Measurements from ENCODE around the gene XCR1.
"Not testable (repeated sequence)": the region's sequence is repeated elsewhere in the genome, so short reads cannot be mapped to it uniquely, and the experiment has no call there.

Gene XCR1

DNA sequence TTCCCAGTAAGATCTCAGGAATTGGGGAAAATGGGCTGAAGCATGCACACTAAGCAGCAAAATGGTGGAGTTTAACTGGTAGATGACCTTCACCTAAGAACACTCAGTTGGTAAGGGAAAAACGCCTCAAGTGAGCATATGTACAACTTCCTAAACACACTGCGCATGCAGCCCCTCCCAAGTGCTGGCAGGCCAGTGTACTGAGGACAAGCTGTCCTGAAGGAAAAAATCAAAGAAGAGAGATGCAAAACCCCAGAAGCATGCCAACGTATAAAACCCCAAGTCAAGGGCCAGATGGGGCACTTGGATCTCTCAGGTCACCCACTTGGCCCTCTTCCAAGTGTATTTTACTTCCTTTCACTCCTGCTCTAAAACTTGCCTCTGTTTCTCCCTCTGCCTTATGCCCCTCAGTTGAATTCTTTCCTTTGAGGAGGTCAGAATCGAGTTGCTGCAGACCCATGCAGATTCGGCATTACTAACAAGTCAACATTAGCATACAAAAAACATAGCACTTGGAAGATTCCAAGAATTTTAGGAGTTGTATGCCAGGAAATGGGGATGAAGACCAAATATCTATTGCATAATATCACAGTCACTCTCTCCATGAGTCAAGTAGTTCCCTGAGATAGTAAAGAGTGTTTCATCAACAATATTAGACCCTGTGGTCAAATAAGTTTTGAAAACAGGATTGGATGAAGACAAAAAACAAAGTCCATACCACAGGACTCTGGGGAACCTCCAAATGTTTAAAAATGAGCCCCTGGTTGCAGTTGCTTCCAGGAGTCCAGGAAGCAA is 20.8 kb downstream of the XCR1 start:
- peak; percentile 76 to 83 for DNase-seq (ENCODE audit: low read depth in 2 of 2)

GRCh38 chr3:46003706-46004105 is 23.6 kb downstream of the XCR1 start:
- not testable (repeated sequence) for DNase-seq (ENCODE audit: low read depth in 2 of 2)

DNA sequence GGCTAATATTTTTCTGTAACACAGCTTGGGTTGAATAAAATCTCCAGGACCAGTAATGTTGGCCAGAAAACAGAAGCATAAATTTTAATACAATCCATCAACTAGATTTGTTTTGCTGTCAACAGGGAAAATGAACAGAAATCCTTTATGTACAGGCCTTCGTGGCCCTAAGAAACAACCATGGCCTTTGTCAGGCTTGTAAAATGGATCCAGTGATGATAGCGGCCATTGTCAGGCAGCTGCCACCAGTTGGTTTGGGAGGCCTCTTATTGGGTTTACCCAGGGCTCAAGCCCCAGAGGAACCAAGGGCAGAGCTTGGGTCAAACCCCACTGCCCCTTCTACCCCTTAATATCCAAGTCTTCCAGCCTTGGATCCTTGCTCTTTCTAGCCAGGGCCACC is 26.1 kb downstream of the XCR1 start:
- DNase-seq (ENCODE audit: low read depth in 2 of 2), result no peak

DNA sequence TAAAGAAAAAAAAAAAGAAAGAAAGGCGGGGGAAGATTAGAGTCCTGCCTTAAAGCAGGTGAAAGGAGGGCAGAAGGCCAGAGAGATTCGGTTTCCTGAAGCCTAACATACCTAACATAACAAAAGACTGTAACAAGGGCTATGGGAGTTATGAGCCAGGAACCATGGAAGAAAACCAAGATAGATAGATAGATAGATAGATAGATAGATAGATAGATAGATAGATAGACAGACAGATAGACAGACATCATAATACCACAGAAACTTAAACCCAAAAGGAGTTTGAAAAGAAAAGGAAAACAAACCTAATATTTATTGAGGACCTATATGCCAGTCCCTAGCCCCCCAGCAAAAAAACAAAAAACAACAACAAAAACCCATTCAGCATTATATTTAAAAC is 29.3 kb downstream of the XCR1 start:
- DNase-seq (ENCODE audit: low read depth in 2 of 2), result no peak

DNA sequence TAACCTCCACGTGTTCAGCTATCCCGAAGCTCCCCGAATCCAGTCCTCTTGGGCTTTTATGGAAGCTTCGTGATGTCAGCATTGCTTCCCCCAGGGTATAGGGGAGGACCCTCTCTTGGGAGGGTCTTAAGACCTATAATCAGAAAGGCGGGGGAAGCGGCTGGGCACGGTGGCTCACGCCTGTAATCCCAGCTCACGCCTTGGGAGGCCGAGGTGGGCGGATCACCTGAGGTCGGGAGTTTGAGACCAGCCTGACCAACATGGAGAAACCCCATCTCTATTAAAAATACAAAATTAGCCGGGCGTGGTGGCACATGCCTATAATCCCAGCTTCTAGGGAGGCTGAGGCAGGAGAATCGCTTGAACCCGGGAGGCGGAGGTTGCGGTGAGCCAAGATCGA is 29.8 kb downstream of the XCR1 start:
- not testable (repeated sequence) for DNase-seq (ENCODE audit: low read depth in 2 of 2)

DNA sequence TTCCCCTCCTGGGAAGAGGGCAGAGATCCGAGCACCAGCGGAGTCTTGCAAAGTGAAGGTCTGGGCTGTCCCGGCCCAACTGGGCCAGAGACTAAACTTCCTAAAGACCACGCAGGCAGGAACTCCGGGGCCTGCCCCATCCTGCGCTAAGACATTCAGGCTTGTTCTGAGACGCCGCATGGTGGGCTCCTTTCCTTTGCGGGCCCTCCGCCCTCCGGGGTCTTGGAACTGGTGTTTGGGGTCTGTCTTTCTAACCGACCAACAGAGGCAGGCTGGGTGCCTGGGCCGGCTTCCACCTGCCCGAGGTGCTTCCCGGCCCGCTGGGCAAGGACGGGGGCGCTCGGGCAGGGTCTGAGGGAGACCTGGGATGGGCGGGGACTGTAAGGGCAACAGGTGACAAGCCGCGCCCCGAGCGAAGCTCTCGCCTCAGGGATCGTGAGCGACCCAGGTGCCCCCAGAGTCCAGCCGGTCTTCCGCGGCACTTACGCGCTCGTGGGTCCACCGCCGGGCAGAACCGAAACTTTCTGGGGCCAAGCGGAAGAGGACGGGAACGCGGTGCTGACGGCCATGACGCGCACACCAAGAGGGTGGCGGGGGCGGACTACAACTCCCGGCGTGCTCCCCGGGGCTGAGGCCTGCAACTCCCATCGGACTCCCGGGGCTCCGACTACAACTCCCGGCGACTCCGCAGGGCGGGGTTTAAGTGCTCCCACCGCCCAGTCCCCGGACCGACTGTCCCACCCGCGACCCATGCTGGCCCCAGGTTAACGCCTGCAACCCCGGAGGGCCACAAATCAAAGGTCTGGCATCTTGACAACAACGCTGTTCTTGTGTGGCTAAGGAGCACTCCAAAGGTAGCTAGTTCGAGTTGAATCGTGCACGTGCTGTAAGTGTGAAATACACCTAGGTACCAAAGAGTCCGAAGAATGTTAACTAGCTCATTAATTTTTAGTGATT is 31.8 kb downstream of the XCR1 start, which contains the start of gene FYCO1:
FYCO1 (minus strand) TSS at position 589 of the 957 bp plus-strand sequence. CDS start 10,914 bp downstream, outside the sequence.
- peak in 1 of 2 experiments; percentile 50 for DNase-seq (ENCODE audit: low read depth in 2 of 2)

- DNase-seq (ENCODE audit: low read depth in 2 of 2), result no peak
Observed at GRCh38 chr3:45994419-45995235, 32.7 kb downstream of the XCR1 start.

GRCh38 chr3:45993421-45994027 is 33.8 kb downstream of the XCR1 start:
- no peak for DNase-seq (ENCODE audit: low read depth in 2 of 2)

GRCh38 chr3:45992821-45993221 is 34.5 kb downstream of the XCR1 start:
- peak; percentile 88 for DNase-seq (ENCODE audit: low read depth in 2 of 2)

DNA sequence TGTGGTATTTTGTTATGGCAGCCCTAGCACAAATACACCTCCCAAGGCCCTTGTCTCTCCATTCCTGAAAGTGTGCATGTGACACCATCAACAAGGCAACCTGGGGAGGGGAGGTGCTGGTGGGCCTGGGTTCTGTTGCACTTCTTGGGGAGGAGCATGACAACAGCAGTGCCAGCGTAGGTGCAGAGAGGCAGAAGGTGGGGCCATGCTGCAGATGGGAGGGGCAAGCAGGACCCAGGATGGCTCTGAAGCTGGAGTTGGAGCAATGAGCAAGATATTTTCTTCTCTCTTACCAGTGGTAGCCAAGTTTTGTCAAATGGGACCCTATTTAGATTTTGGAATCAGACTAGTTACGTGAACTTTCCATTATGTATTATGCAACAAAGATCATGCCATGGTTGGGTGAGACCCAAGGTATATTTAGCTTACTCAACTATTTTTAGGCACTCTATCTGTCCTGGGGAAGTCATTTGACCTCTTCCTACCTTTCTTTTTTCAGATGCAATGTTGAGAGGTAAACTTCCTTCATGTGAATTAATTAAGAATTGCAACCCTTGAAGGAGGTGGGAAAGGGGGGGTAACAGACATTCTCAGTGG is 35.1 kb downstream of the XCR1 start:
- DNase-seq (ENCODE audit: low read depth in 2 of 2), result no peak

- no peak for DNase-seq (ENCODE audit: low read depth in 2 of 2)
Observed at GRCh38 chr3:45991341-45991740, 35.9 kb downstream of the XCR1 start.

GRCh38 chr3:45990181-45990580 is 37.1 kb downstream of the XCR1 start:
- no peak for DNase-seq (ENCODE audit: low read depth in 2 of 2)

DNA sequence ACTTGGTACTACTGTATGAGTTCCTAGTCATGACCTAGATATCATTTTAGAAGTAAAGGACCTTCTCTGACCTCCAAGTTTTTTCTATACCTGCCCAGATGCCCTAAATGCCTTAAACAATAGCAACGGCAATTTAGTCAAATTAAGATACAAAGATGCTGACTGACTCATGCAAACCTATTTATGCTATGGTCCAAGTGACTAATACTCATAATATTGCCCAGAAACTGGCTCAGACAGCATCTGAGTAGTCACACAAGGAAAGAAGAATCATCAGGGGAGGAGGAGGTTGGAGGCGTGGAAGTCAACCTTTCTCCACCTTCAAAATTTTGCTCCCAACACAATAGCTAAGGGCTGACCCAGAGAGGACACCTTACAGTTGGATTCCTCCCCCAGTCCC is 38.5 kb downstream of the XCR1 start:
- peak in 1 of 2 experiments; percentile 48 for DNase-seq (ENCODE audit: low read depth in 2 of 2)

GRCh38 chr3:45988362-45988761 is 38.9 kb downstream of the XCR1 start:
- DNase-seq (ENCODE audit: low read depth in 2 of 2), result no peak

- DNase-seq (ENCODE audit: low read depth in 2 of 2), result no peak
Observed at GRCh38 chr3:45987368-45988291, 39.7 kb downstream of the XCR1 start.

- no peak for DNase-seq (ENCODE audit: low read depth in 2 of 2)
Observed at GRCh38 chr3:45986303-45986982, 40.8 kb downstream of the XCR1 start.

DNA sequence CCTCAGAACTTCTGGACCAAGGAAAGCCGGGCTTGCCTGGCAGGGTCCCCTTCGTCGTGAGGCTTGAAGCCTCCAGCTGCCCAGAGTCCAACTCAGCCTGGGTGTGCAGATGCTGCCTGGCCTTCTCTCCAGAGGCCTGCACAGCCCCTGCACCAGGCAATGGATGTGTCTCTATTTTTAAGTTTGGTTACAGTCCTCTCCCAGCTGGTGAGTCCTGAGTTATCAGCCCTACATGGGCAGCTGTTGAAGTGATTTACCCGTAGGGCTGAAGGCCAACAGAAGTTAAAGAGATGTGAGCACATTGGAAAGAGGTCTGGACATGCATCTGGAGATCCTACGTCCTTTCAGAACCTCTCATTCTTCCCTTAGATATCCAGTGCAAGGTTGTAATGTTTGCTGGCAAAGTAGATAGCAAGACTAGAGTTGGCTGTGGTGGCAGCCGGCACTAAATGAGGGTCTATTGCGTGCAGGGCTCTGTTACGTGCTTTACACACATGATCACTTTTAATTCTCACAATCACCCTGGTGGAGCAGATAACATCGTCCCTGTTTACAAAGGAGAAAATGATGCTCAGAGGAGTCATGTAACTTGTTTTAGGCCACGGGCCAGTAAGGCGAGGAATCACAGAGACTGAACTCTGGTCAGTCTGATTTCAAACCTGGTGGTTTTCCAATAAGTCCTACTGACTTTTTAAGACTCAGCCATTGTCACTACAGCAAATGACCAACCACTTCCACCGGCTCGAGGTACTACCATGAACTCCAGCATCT is 41.6 kb downstream of the XCR1 start:
- no peak for DNase-seq (ENCODE audit: low read depth in 2 of 2)

All from fibroblast of skin of left biceps (primary cell).